Activated T-cell treated with anti-CD3 and anti-CD28 coated beads, Interleukin-2, amount 50 U/mL, for 72 hours (primary cell): ENCODE data around the gene ZSCAN9. TPM values are rescaled to one million over a fixed set of nuclear protein-coding genes. Genes with fewer than 3 reads are reported as not detected.

Experiments used
- ATAC-seq, 2 donors: fragments of 150-1000 bp; cut with Tn5 transposase; replicated peaks in 1 of 2; 2 replicates each; pipeline ENCODE4 v1.10.0; 2021; ENCODE audit warnings: moderate library complexity in 2 of 2, mild to moderate bottlenecking in 1 of 2
- DNase-seq, 2 donors: peaks; one replicate each; pipeline ENCODE4 v3.0.0; 2021 to 2022; ENCODE audit warnings: mixed read lengths in 1 of 2
- H3K27ac Mint-ChIP-seq: one replicate; pipeline ENCODE4 v1.8.0; 2022; ENCODE audit warnings: mild to moderate bottlenecking, moderate library complexity, mixed read lengths
- H3K27me3 Mint-ChIP-seq: one replicate; pipeline ENCODE4 v1.8.0; 2022; ENCODE audit warnings: low read depth, mixed read lengths
- H3K36me3 Mint-ChIP-seq, 2 donors: one replicate each; pipeline ENCODE4 v1.8.0; 2022; ENCODE audit warnings: mixed read lengths in 2 of 2, mild to moderate bottlenecking in 1 of 2; ENCODE audit not compliant: insufficient read depth in 2 of 2
- H3K4me1 Mint-ChIP-seq: one replicate; pipeline ENCODE4 v1.8.0; 2022; ENCODE audit warnings: low read depth, mixed read lengths
- H3K4me3 Mint-ChIP-seq, 2 donors: one replicate each; pipeline ENCODE4 v1.8.0; 2022; ENCODE audit warnings: mild to moderate bottlenecking in 2 of 2, mixed read lengths in 2 of 2, moderate library complexity in 2 of 2
- H3K9me3 Mint-ChIP-seq, 2 donors: one replicate each; pipeline ENCODE4 v1.8.0; 2022; ENCODE audit warnings: mixed read lengths in 2 of 2
- total RNA-seq, 2 donors: library from RNA; stranded (reverse); gene quantifications; one replicate each; pipeline ENCODE4 v1.2.3, GENCODE V29; 2022

The ZSCAN9 gene
- total RNA-seq, 2 donors from 2014 or later: 7.5 to 9.2 TPM

- Mint-ChIP-seq H3K4me1 (peaks cover 5% of the 10 kb centered on the region), H3K36me3 (peaks cover 3 to 4% of the 10 kb centered on the region in 2 donors), H3K9me3 (peaks cover 0 to 2% of the 10 kb centered on the region in 2 donors), H3K4me3 (no peak overlapping the region), H3K27me3 (no peaks in the 10 kb centered on the region), H3K27ac (no peak overlapping the region)
- DNase-seq (no peak), ATAC-seq (no peak)
Measured at GRCh38 chr6:28235912-28236452, 10.9 kb downstream of the ZSCAN9 start.

- Mint-ChIP-seq H3K4me1 (no peaks in the 10 kb centered on the region), H3K27ac (no peak overlapping the region), H3K9me3 (peaks cover 0 to 2% of the 10 kb centered on the region in 2 donors), H3K4me3 (no peak overlapping the region), H3K36me3 (peaks cover 0 to 3% of the 10 kb centered on the region in 2 donors), H3K27me3 (no peaks in the 10 kb centered on the region)
- ATAC-seq: no peak
- DNase-seq: no peak
Measured at GRCh38 chr6:28239636-28240035, 14.6 kb downstream of the ZSCAN9 start.

- Mint-ChIP-seq H3K27me3 (no peaks in the 10 kb centered on the region), H3K9me3 (peaks cover 0 to 2% of the 10 kb centered on the region in 2 donors), H3K4me3 (no peak overlapping the region), H3K27ac (no peak overlapping the region), H3K4me1 (no peaks in the 10 kb centered on the region), H3K36me3 (peaks cover 2 to 6% of the 10 kb centered on the region in 2 donors)
- DNase-seq (no peak), ATAC-seq (no peak)
Measured at GRCh38 chr6:28240471-28240870, 15.4 kb downstream of the ZSCAN9 start.

- Mint-ChIP-seq H3K4me1 (no peaks in the 10 kb centered on the region), H3K9me3 (no peaks in the 10 kb centered on the region), H3K27ac (no peak overlapping the region), H3K4me3 (no peak overlapping the region), H3K36me3 (peaks cover 11 to 21% of the 10 kb centered on the region in 2 donors), H3K27me3 (no peaks in the 10 kb centered on the region)
- ATAC-seq (no peak), DNase-seq (no peak)
Measured at GRCh38 chr6:28243946-28244345, 18.9 kb downstream of the ZSCAN9 start.

GRCh38 chr6:28245206-28245941 lies 20.3 kb downstream of the ZSCAN9 start:
- DNase-seq: no peak
- Mint-ChIP-seq H3K4me1 (peaks cover 9% of the 10 kb centered on the region), H3K4me3 (no peak overlapping the region), H3K9me3 (no peaks in the 10 kb centered on the region), H3K27ac (no peak overlapping the region), H3K27me3 (no peaks in the 10 kb centered on the region), H3K36me3 (peaks cover 11 to 19% of the 10 kb centered on the region in 2 donors)
- ATAC-seq: no peak

DNA sequence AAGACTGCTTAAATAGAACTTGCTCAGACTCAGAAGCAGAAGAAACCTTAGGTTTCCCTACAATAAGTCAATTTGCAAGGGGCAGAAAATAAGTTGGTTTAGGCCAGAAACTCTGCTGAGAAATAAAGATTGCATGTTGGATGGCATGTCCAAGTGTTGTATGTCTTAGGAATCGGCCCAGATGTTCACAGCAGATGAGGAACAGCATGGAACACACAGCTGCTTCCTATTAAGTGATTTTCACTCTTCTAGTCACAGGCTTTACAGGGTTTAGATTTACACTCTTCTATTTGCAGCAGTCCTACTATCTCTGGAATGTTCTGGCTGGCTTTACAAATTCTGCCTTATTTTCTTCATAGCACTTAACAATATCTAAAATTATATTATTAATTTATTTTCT lies 23.8 kb downstream of the ZSCAN9 start:
- no peak for DNase-seq
- Mint-ChIP-seq H3K27ac (no peak overlapping the region), H3K4me1 (peaks cover 27% of the 10 kb centered on the region), H3K9me3 (peaks cover 0 to 3% of the 10 kb centered on the region in 2 donors), H3K36me3 (peaks cover 15 to 24% of the 10 kb centered on the region in 2 donors), H3K4me3 (no peak overlapping the region), H3K27me3 (no peaks in the 10 kb centered on the region)
- ATAC-seq: no peak

DNA sequence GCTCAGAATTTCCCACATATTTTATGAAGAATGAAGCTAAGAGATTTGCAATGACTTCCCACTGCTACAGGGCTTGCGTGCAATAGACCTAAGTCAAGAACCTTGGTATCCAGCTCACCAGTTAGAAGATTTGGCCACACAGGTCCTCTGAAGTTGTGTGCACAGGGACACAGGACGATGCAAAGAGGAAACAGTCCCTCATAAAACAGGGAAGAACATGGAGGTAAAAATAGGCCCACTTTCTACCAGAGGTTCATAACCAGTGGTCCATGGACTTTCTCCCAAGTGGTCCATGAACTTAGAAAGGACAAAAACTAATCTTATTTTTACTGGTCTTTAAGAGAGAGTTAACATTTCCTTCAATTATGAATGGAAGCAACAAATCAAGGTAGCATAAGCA lies 25.7 kb downstream of the ZSCAN9 start:
- no peaks in the 10 kb centered on the region for H3K27me3 Mint-ChIP-seq
- peaks cover 0 to 3% of the 10 kb centered on the region in 2 donors for H3K9me3 Mint-ChIP-seq
- H3K4me3 Mint-ChIP-seq: peak overlapping the region; percentile 70 to 100
- peak overlapping the region; percentile 65 for H3K27ac Mint-ChIP-seq
- peaks cover 29% of the 10 kb centered on the region for H3K4me1 Mint-ChIP-seq
- ATAC-seq (no peak), DNase-seq (no peak)
- H3K36me3 Mint-ChIP-seq: peaks cover 12 to 19% of the 10 kb centered on the region in 2 donors

GRCh38 chr6:28251661-28252008 lies 26.6 kb downstream of the ZSCAN9 start:
- Mint-ChIP-seq H3K36me3 (peaks cover 8 to 15% of the 10 kb centered on the region in 2 donors), H3K4me3 (peak overlapping the region; percentile 97 to 100)
- peak; percentile 71 to 77 for ATAC-seq

DNA sequence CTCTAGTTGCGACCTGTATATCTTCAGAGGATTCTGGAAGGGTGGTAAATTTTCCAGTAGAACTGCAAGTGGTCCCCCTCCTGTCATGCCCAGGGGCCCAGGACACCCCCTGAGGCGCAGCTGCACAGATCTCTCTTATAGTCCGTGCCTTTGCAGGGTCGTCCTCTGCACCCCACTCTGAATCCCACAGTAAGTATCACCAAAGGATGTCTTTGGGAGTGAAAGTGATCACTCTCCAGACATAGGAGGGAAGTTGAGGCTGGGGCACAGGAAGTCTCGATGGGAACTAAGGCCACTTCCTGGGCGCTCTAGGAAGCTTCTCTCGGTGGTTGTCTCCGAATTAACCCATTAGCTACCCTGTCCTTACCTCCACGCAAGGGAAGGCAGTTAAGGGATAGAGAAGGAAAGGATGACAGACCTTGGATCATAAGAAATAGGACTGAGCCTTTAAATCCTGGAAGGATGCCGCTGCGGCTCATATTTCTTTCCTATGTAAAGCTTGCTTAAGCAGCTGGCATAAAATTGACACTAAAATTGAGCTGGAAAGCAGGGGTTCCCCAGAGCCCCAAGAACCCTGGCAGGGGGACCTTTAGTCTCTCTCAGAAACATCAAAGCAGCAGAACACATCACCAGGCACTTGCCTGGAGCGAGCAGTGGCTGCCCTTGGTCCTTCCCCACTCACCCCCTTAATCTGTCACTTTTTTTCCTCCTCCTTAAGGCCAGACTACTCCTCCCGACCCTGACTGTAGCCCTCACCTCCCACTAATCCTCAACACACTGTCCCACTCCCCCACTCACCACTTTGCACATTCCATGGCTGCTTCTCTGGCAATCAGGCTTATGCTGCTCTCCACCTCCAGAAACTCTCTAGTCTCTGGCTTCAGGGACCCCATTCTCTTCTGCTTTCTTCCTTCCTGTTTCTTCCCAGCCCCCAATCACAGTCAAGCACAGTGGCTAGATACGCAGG lies 27.2 kb downstream of the ZSCAN9 start, which contains the start of gene ZKSCAN4:
ZKSCAN4 (minus strand) TSS at position 261 of the 967 bp plus-strand sequence. CDS start 289 bp downstream, outside the sequence.
- Mint-ChIP-seq H3K36me3 (peaks cover 6 to 13% of the 10 kb centered on the region in 2 donors), H3K4me1 (peaks cover 29% of the 10 kb centered on the region), H3K9me3 (peaks cover 0 to 3% of the 10 kb centered on the region in 2 donors), H3K4me3 (peak within 1 kb of the TSS; percentile 97 to 100), H3K27ac (peak within 1 kb of the TSS; percentile 6), H3K27me3 (no peaks in the 10 kb centered on the region)
- DNase-seq: peak; percentile 83 to 85
- peak; percentile 81 to 91 for ATAC-seq

More at GRCh38 chr6:28251661-28252008, 26.6 kb downstream of the ZSCAN9 start:
- DNase-seq: peak; percentile 47 to 48
- peaks cover 0 to 3% of the 10 kb centered on the region in 2 donors for H3K9me3 Mint-ChIP-seq
- H3K27ac Mint-ChIP-seq: peak overlapping the region; percentile 6
- no peaks in the 10 kb centered on the region for H3K27me3 Mint-ChIP-seq
- peaks cover 29% of the 10 kb centered on the region for H3K4me1 Mint-ChIP-seq

DNA sequence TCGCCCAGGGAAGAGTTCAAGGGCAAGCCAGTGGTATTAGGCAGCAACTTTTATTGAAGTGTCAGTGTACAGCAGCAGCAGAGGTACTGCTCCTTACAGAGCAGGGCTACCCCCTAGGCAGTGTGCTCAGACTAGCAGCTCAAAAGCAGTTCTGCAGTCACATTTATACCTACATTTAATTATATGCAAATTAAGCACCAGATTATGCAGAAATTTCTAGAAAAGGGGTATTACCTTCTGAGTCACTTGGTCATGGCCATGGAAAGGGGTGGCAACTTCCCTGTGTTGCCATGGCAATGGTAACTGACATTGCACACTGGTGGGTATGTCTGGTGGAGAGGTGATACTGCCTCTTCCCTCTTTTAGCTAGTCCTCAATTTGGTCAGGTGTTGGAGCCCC lies 29.0 kb downstream of the ZSCAN9 start:
- Mint-ChIP-seq H3K9me3 (peaks cover 3% of the 10 kb centered on the region in 2 donors), H3K4me3 (no peak overlapping the region), H3K27me3 (no peaks in the 10 kb centered on the region), H3K4me1 (peaks cover 36% of the 10 kb centered on the region), H3K36me3 (peaks cover 6 to 15% of the 10 kb centered on the region in 2 donors), H3K27ac (no peak overlapping the region)
- peak; percentile 32 to 42 for DNase-seq
- peak; percentile 57 to 73 for ATAC-seq

DNA sequence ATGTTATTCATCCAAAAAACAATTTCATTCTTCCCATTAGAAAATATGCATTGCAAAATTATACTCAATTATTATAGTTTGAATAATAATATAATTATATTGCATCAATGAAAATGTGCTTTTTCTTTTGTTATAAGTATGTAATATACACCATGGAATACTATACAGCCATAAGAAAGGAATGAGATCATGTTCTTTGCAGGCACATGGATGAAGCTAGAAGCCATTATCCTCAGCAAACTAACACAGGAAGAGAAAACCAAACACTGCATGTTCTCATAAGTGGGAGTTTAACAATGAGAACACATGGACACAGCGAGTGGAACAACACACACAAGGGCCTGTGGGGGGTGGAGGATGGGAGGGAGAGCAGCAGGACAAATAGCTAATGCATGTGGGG lies 32.0 kb downstream of the ZSCAN9 start:
- no peak overlapping the region for H3K4me3 Mint-ChIP-seq

GRCh38 chr6:28258877-28259777 lies 34.1 kb downstream of the ZSCAN9 start, which contains the start of gene NKAPL:
TSS of gene NKAPL (plus strand) at chr6:28259297. CDS start at chr6:28259372, 75 bp downstream.
- Mint-ChIP-seq H3K4me1 (peaks cover 7% of the 10 kb centered on the region), H3K27ac (peak within 1 kb of the TSS; percentile 33), H3K36me3 (peaks cover 7 to 17% of the 10 kb centered on the region in 2 donors), H3K4me3 (peak within 1 kb of the TSS; percentile 48 to 66), H3K9me3 (peaks cover 0 to 5% of the 10 kb centered on the region in 2 donors), H3K27me3 (peaks cover 5% of the 10 kb centered on the region)
- peak in 1 of 2 donors; percentile 38 for ATAC-seq
- peak; percentile 58 to 65 for DNase-seq

More for the DNA sequence above, 32.0 kb downstream of the ZSCAN9 start:
- Mint-ChIP-seq H3K27me3 (peaks cover 5% of the 10 kb centered on the region), H3K36me3 (peaks cover 7 to 17% of the 10 kb centered on the region in 2 donors), H3K4me1 (peaks cover 21% of the 10 kb centered on the region), H3K27ac (no peak overlapping the region), H3K9me3 (peaks cover 3 to 5% of the 10 kb centered on the region in 2 donors)
- no peak for ATAC-seq
- no peak for DNase-seq
